Lower lobe of right lung (tissue), 2 donors: ENCODE results near the gene SDR42E1. TPM values are rescaled to one million over a fixed set of nuclear protein-coding genes. Genes with fewer than 3 reads are reported as not detected.
A peak's percentile ranks its signal among the peaks of the same experiment; 100 is the strongest.

Experiments
- ATAC-seq, 2 donors: fragments of 200-7000 bp; cut with Tn5 transposase; one replicate each; pipeline ENCODE4 v1.9.1; 2020 to 2022; ENCODE audit warnings: mild to moderate bottlenecking in 2 of 2, moderate library complexity in 2 of 2
- DNase-seq: peaks from one replicate; pipeline ENCODE4 v3.0.0-alpha.2; 2020
- H3K27ac ChIP-seq: fragments of 200-600 bp; one replicate; pipeline ENCODE4 v1.8.0; 2022
- H3K27me3 ChIP-seq: fragments of 200-600 bp; one replicate; pipeline ENCODE4 v1.8.0; 2022; ENCODE audit warnings: low read depth
- H3K36me3 ChIP-seq: fragments of 200-600 bp; one replicate; pipeline ENCODE4 v1.8.0; 2022; ENCODE audit warnings: mild to moderate bottlenecking
- H3K4me1 ChIP-seq: fragments of 200-600 bp; one replicate; pipeline ENCODE4 v1.8.0; 2022
- H3K4me3 ChIP-seq: fragments of 200-600 bp; one replicate; pipeline ENCODE4 v1.8.0; 2022; ENCODE audit warnings: mild to moderate bottlenecking
- H3K9me3 ChIP-seq: fragments of 200-600 bp; one replicate; pipeline ENCODE4 v1.8.0; 2022
- CTCF ChIP-seq: fragments of 200-600 bp; IDR thresholded peaks from one replicate; pipeline ENCODE4 v1.8.0; 2022; ENCODE audit warnings: antibody characterized with exemption, mild to moderate bottlenecking
- intact Hi-C: fragments of 100-400 bp; cut with DNase I; formaldehyde crosslinking; loops from one replicate; pipeline ENCODE4 v1.11.0; 2022
- total RNA-seq: library from RNA; stranded (reverse); fragmentation: NEBNext Ultra II Directional; extraction: Animal tissue kit (Norgen Biotek cat#: 25700); gene quantifications from one replicate; pipeline ENCODE4 v1.2.1, GENCODE V29; 2021
- donor health status: DM: no; HTN: yes; CAD: no; lungs with severe emphysema.

The SDR42E1 gene
- total RNA-seq, 1 donor from 2014 or later = 8.4 TPM

GRCh38 chr16:81956213-81956948 lies 54.9 kb downstream of the SDR42E1 start:
- peak; percentile 45 to 59 for ATAC-seq
- Histone ChIP-seq H3K9me3 (peaks cover 6% of the 10 kb centered on the region), H3K4me1 (no peaks in the 10 kb centered on the region), H3K27ac (no peak overlapping the region), H3K4me3 (no peak overlapping the region), H3K36me3 (peaks cover 30% of the 10 kb centered on the region), H3K27me3 (no peaks in the 10 kb centered on the region)
- peak; percentile 65 for DNase-seq
- no peak for TF ChIP-seq CTCF
- intact Hi-C loops = no loop called here

- intact Hi-C loops = no loop called here
- DNase-seq = no peak
- ATAC-seq = no peak
- peaks cover 14% of the 10 kb centered on the region for H3K9me3 ChIP-seq
- H3K4me3 ChIP-seq = no peak overlapping the region
- TF ChIP-seq CTCF = no peak
- H3K36me3 ChIP-seq = peaks cover 22% of the 10 kb centered on the region
- no peak overlapping the region for H3K27ac ChIP-seq
- no peaks in the 10 kb centered on the region for H3K4me1 ChIP-seq
- H3K27me3 ChIP-seq = no peaks in the 10 kb centered on the region
These were observed 59.7 kb downstream of the SDR42E1 start for GRCh38 chr16:81951564-81951963.

- no peak for ATAC-seq
- H3K36me3 ChIP-seq = peaks cover 50% of the 10 kb centered on the region
- H3K9me3 ChIP-seq = peaks cover 6% of the 10 kb centered on the region
- no peak for TF ChIP-seq CTCF
- no peak overlapping the region for H3K27ac ChIP-seq
- intact Hi-C loops = no loop called here
- DNase-seq = no peak
- H3K4me3 ChIP-seq = no peak overlapping the region
- H3K4me1 ChIP-seq = peaks cover under 1% of the 10 kb centered on the region
- H3K27me3 ChIP-seq = no peaks in the 10 kb centered on the region
These were observed 65.1 kb downstream of the SDR42E1 start for GRCh38 chr16:81946206-81946605.

GRCh38 chr16:81945665-81946064 lies 65.6 kb downstream of the SDR42E1 start:
- peaks cover under 1% of the 10 kb centered on the region for H3K9me3 ChIP-seq
- H3K27ac ChIP-seq = no peak overlapping the region
- no peak for ATAC-seq
- no peak for TF ChIP-seq CTCF
- intact Hi-C loops = no loop called here
- no peak overlapping the region for H3K4me3 ChIP-seq
- H3K27me3 ChIP-seq = no peaks in the 10 kb centered on the region
- H3K4me1 ChIP-seq = peaks cover 3% of the 10 kb centered on the region
- H3K36me3 ChIP-seq = peaks cover 50% of the 10 kb centered on the region
- no peak for DNase-seq

- no peaks in the 10 kb centered on the region for H3K9me3 ChIP-seq
- TF ChIP-seq CTCF = no peak
- DNase-seq (no peak), ATAC-seq (no peak)
- intact Hi-C loops = no loop called here
- no peak overlapping the region for H3K4me3 ChIP-seq
- no peaks in the 10 kb centered on the region for H3K27me3 ChIP-seq
- H3K27ac ChIP-seq = no peak overlapping the region
- peaks cover 52% of the 10 kb centered on the region for H3K36me3 ChIP-seq
- peaks cover 3% of the 10 kb centered on the region for H3K4me1 ChIP-seq
These were observed 69.2 kb downstream of the SDR42E1 start for GRCh38 chr16:81942007-81942601.
